H9 (cell line): Measurements from ENCODE around the gene GRID1. TPM values are rescaled to one million over a fixed set of nuclear protein-coding genes. Genes with fewer than 3 reads are reported as not detected.

ENCODE experiments used
- DNase-seq: peaks from one replicate; pipeline ENCODE4 v3.0.0-alpha.2; 2017
- H2AFZ ChIP-seq: one replicate; pipeline ENCODE4 v1.6.1; 2013; ENCODE audit warnings: mild to moderate bottlenecking, low read length, control low read depth, moderate library complexity
- H2AK5ac ChIP-seq: 2 replicates; pipeline ENCODE4 v1.6.1; 2013; ENCODE audit warnings: low read length, control low read depth, mixed read lengths; ENCODE audit not compliant: insufficient read length
- H2BK120ac ChIP-seq: one replicate; pipeline ENCODE4 v1.6.1; 2013; ENCODE audit warnings: low read depth, mild to moderate bottlenecking, low read length, control low read depth, inconsistent platforms; ENCODE audit not compliant: poor library complexity, severe bottlenecking
- H2BK12ac ChIP-seq: 2 replicates; pipeline ENCODE4 v1.6.1; 2013; ENCODE audit warnings: low read length, control low read depth, mixed read lengths, low read depth; ENCODE audit not compliant: insufficient read length
- H2BK15ac ChIP-seq: 2 replicates; pipeline ENCODE4 v1.6.1; 2013; ENCODE audit warnings: low read depth, low read length, control low read depth
- H2BK20ac ChIP-seq: one replicate; pipeline ENCODE4 v1.6.1; 2013; ENCODE audit warnings: low read depth, mild to moderate bottlenecking, low read length, control low read depth, inconsistent platforms; ENCODE audit not compliant: poor library complexity, severe bottlenecking
- H2BK5ac ChIP-seq: 2 replicates; pipeline ENCODE4 v1.6.1; 2013; ENCODE audit warnings: low read length, control low read depth, mixed read lengths; ENCODE audit not compliant: insufficient read length
- H3K14ac ChIP-seq: 2 replicates; pipeline ENCODE4 v1.6.1; 2013; ENCODE audit warnings: low read length, control low read depth; ENCODE audit not compliant: insufficient read depth
- H3K18ac ChIP-seq: 2 replicates; pipeline ENCODE4 v1.6.1; 2013; ENCODE audit warnings: low read depth, mild to moderate bottlenecking, mixed read lengths, low read length, control low read depth; ENCODE audit not compliant: insufficient read length
- H3K23ac ChIP-seq: 2 replicates; pipeline ENCODE4 v1.6.1; 2013; ENCODE audit warnings: low read length, control low read depth, mixed read lengths, low read depth; ENCODE audit not compliant: insufficient read length
- H3K23me2 ChIP-seq: 2 replicates; pipeline ENCODE4 v1.6.1; 2013; ENCODE audit warnings: low read depth, mild to moderate bottlenecking, mixed read lengths, low read length, control low read depth; ENCODE audit not compliant: insufficient read length, poor library complexity, severe bottlenecking
- H3K27ac ChIP-seq: 2 replicates; pipeline ENCODE4 v1.5.1; 2013; ENCODE audit warnings: low read length, control low read depth, mixed read lengths, low read depth; ENCODE audit not compliant: insufficient read length
- H3K27me3 ChIP-seq: 2 replicates; pipeline ENCODE4 v1.6.1; 2013; ENCODE audit warnings: low read length, control low read depth, inconsistent platforms; ENCODE audit not compliant: insufficient read depth
- H3K4ac ChIP-seq: 2 replicates; pipeline ENCODE4 v1.6.1; 2013; ENCODE audit warnings: low read depth, mild to moderate bottlenecking, control low read depth, inconsistent platforms, low read length, moderate library complexity
- H3K4me1 ChIP-seq: 2 replicates; pipeline ENCODE4 v1.6.1; 2013; ENCODE audit warnings: low read length, control low read depth, inconsistent platforms; ENCODE audit not compliant: insufficient read depth
- H3K4me2 ChIP-seq: 2 replicates; pipeline ENCODE4 v1.6.1; 2013; ENCODE audit warnings: low read length, control low read depth, mixed read lengths; ENCODE audit not compliant: insufficient read length, insufficient read depth
- H3K56ac ChIP-seq: 2 replicates; pipeline ENCODE4 v1.6.1; 2013; ENCODE audit warnings: low read depth, mild to moderate bottlenecking, mixed read lengths, low read length, control low read depth; ENCODE audit not compliant: insufficient read length
- H3K79me1 ChIP-seq: 2 replicates; pipeline ENCODE4 v1.6.1; 2013; ENCODE audit warnings: low read depth, mild to moderate bottlenecking, moderate library complexity, low read length, control low read depth, inconsistent platforms; ENCODE audit not compliant: insufficient read depth, poor library complexity, severe bottlenecking
- H3K79me2 ChIP-seq: 2 replicates; pipeline ENCODE4 v1.6.1; 2013; ENCODE audit warnings: low read length, control low read depth, inconsistent platforms; ENCODE audit not compliant: insufficient read depth
- H3K9ac ChIP-seq: 2 replicates; pipeline ENCODE4 v1.6.1; 2013; ENCODE audit warnings: low read length, control low read depth, mixed read lengths; ENCODE audit not compliant: insufficient read length; ENCODE audit errors: extremely low read depth
- H3K9me3 ChIP-seq: one replicate; pipeline ENCODE4 v1.6.1; 2013; ENCODE audit warnings: low read depth, low read length, inconsistent platforms; ENCODE audit not compliant: control insufficient read depth
- H3T11ph ChIP-seq: one replicate; pipeline ENCODE4 v1.6.1; 2013; ENCODE audit warnings: mild to moderate bottlenecking, low read length, control low read depth, inconsistent platforms
- H4K20me1 ChIP-seq: one replicate; pipeline ENCODE4 v1.6.1; 2013; ENCODE audit not compliant: control insufficient read depth, insufficient read length, insufficient read depth
- H4K5ac ChIP-seq: 2 replicates; pipeline ENCODE4 v1.6.1; 2013; ENCODE audit warnings: low read depth, mild to moderate bottlenecking, mixed read lengths, low read length, control low read depth; ENCODE audit not compliant: insufficient read length
- H4K8ac ChIP-seq: replicated peaks from 2 replicates; pipeline ENCODE4 v1.6.1; 2013; ENCODE audit warnings: low read length, control low read depth, mixed read lengths, low read depth; ENCODE audit not compliant: insufficient read length
- H4K91ac ChIP-seq: 2 replicates; pipeline ENCODE4 v1.6.1; 2013; ENCODE audit warnings: low read depth, mild to moderate bottlenecking, moderate library complexity, mixed read lengths, low read length, control low read depth; ENCODE audit not compliant: insufficient read length
- H3K27ac Mint-ChIP-seq, 3 experiments: 2 replicates in 2 of 3; 3 replicates in 1 of 3; pipeline ENCODE4 v1.8.0; 2020 to 2021; ENCODE audit warnings: mixed read lengths in 3 of 3, mild to moderate bottlenecking in 1 of 3, moderate library complexity in 1 of 3
- H3K27me3 Mint-ChIP-seq: 2 replicates; pipeline ENCODE4 v1.8.0; 2021; ENCODE audit warnings: low read depth, mild to moderate bottlenecking, moderate library complexity, mixed read lengths
- H3K36me3 Mint-ChIP-seq, 3 experiments: 2 replicates in 2 of 3; 3 replicates in 1 of 3; pipeline ENCODE4 v1.8.0; 2020 to 2021; ENCODE audit warnings: low read depth in 3 of 3, mixed read lengths in 3 of 3; ENCODE audit not compliant: insufficient read depth in 1 of 3
- H3K4me1 Mint-ChIP-seq, 2 experiments: 2 replicates each; pipeline ENCODE4 v1.8.0; 2020; ENCODE audit warnings: mixed read lengths in 2 of 2
- H3K4me3 Mint-ChIP-seq, 2 experiments: 2 replicates in 1 of 2; 3 replicates in 1 of 2; pipeline ENCODE4 v1.8.0; 2020 to 2021; ENCODE audit warnings: mild to moderate bottlenecking in 2 of 2, mixed read lengths in 2 of 2, moderate library complexity in 1 of 2
- H3K9me3 Mint-ChIP-seq, 2 experiments: 2 replicates in 1 of 2; 3 replicates in 1 of 2; pipeline ENCODE4 v1.8.0; 2020; ENCODE audit warnings: mild to moderate bottlenecking in 2 of 2, mixed read lengths in 2 of 2, moderate library complexity in 1 of 2
- CTCF ChIP-seq: fragments of 200-600 bp; sonication (generic); conservative IDR thresholded peaks from 3 replicates; pipeline ENCODE4 v1.8.0; 2021; ENCODE audit warnings: antibody characterized with exemption, mild to moderate bottlenecking
- WGBS: extraction: QIAGEN DNeasy Blood & Tissue Kit; methylation state at CpG from one replicate; pipeline ENCODE4 v1.1.7; 2013; ENCODE audit warnings: missing lambda C conversion rate, low lambda C conversion rate, mixed read lengths; ENCODE audit not compliant: insufficient read length; ENCODE audit errors: extremely low coverage; 5-methylcytosine and 5-hydroxymethylcytosine counted together
- total RNA-seq: library from RNA; stranded (reverse); gene quantifications from 2 replicates; pipeline ENCODE4 v1.2.1, GENCODE V29; 2021

GRID1 gene
- total RNA-seq, 1 experiment from 2014 or later, result 0.35 TPM

GRCh38 chr10:86285136-86285790, 81.3 kb downstream of the GRID1 start:
- Histone ChIP-seq H2BK5ac (no peak overlapping the region), H3K4me2 (no peak overlapping the region), H2BK20ac (no peak overlapping the region), H3T11ph (no peak overlapping the region), H2BK15ac (no peak overlapping the region), H3K27ac (no peak overlapping the region), H3K14ac (no peak overlapping the region; the same call in 1 of the 2 replicates), H3K4me1 (no peaks in the 10 kb centered on the region), H4K20me1 (no peaks in the 10 kb centered on the region), H3K79me2 (no peaks in the 10 kb centered on the region), H4K8ac (no peak overlapping the region), H3K18ac (no peak overlapping the region), H3K56ac (no peak overlapping the region), H3K9me3 (no peaks in the 10 kb centered on the region), H3K23me2 (no peaks in the 10 kb centered on the region), H3K27me3 (no peaks in the 10 kb centered on the region), H2BK12ac (no peak overlapping the region), H3K4ac (no peak overlapping the region), H3K9ac (no peak overlapping the region), H2AFZ (no peak overlapping the region), H2BK120ac (no peak overlapping the region), H4K5ac (no peak overlapping the region), H4K91ac (no peak overlapping the region), H2AK5ac (no peak overlapping the region), H3K79me1 (no peaks in the 10 kb centered on the region), H3K23ac (no peak overlapping the region)
- Mint-ChIP-seq H3K9me3 (peaks cover under 1 to 12% of the 10 kb centered on the region in 2 experiments; a peak in 3 of 5 replicates), H3K4me3 (no peak overlapping the region), H3K27ac (no peak overlapping the region), H3K4me1 (peaks cover 0 to 2% of the 10 kb centered on the region in 2 experiments; a peak in 1 of 4 replicates), H3K27me3 (peaks cover 6% of the 10 kb centered on the region), H3K36me3 (no peaks in the 10 kb centered on the region; a peak in 1 of 7 replicates)
- no CpG with 5 or more reads among the region's 10 CpGs for WGBS
- no peak for TF ChIP-seq CTCF
- peak; percentile 11 for DNase-seq
